Measurements from ENCODE around the gene HAPLN3.
A peak's percentile ranks its signal among the peaks of the same experiment; 100 is the strongest.
"Not testable (repeated sequence)": the region's sequence is repeated elsewhere in the genome, so short reads cannot be mapped to it uniquely, and the experiment has no call there.

HAPLN3 gene

GRCh38 chr15:88925648-88926047, 30.3 kb upstream of the HAPLN3 start:
- not testable (repeated sequence) for H3K9ac ChIP-seq (ENCODE audit: low read depth, low read length); H3K4me3 ChIP-seq (ENCODE audit: low read length); H3K36me3 ChIP-seq (ENCODE audit: insufficient read depth, low read length); H3K4me1 ChIP-seq (ENCODE audit: control insufficient read depth, insufficient read depth, low read length); H3K9me3 ChIP-seq (replicated peaks; ENCODE audit: low read length); H3K4me2 ChIP-seq (ENCODE audit: low read length); H3K27me3 ChIP-seq (ENCODE audit: control insufficient read depth, insufficient read depth, low read length)

GRCh38 chr15:88920892-88921435, 25.6 kb upstream of the HAPLN3 start:
- not testable (repeated sequence) for H3K4me3 ChIP-seq (ENCODE audit: low read length); H3K36me3 ChIP-seq (ENCODE audit: insufficient read depth, low read length); H3K9me3 ChIP-seq (replicated peaks; ENCODE audit: low read length); H3K27me3 ChIP-seq (ENCODE audit: control insufficient read depth, insufficient read depth, low read length)
- Histone ChIP-seq H3K4me2 (ENCODE audit: low read length) (peak overlapping the region; percentile 34), H3K4me1 (ENCODE audit: control insufficient read depth, insufficient read depth, low read length) (peaks cover 37% of the 10 kb centered on the region), H3K9ac (ENCODE audit: low read depth, low read length) (peak overlapping the region; percentile 41)

- Histone ChIP-seq H3K9me3 (replicated peaks; ENCODE audit: low read length) (no peaks in the 10 kb centered on the region), H3K4me1 (ENCODE audit: control insufficient read depth, insufficient read depth, low read length) (peaks cover 37% of the 10 kb centered on the region), H3K4me3 (ENCODE audit: low read length) (no peak overlapping the region), H3K36me3 (ENCODE audit: insufficient read depth, low read length) (no peaks in the 10 kb centered on the region), H3K9ac (ENCODE audit: low read depth, low read length) (peak overlapping the region; percentile 41), H3K27me3 (ENCODE audit: control insufficient read depth, insufficient read depth, low read length) (no peaks in the 10 kb centered on the region), H3K4me2 (ENCODE audit: low read length) (peak overlapping the region; percentile 0)
These were observed 25.0 kb upstream of the HAPLN3 start for GRCh38 chr15:88920186-88920891.

GRCh38 chr15:88918738-88919137, 23.4 kb upstream of the HAPLN3 start:
- H3K4me1 ChIP-seq (ENCODE audit: control insufficient read depth, insufficient read depth, low read length): peaks cover 39% of the 10 kb centered on the region
- no peaks in the 10 kb centered on the region for H3K9me3 ChIP-seq (replicated peaks; ENCODE audit: low read length)
- H3K27me3 ChIP-seq (ENCODE audit: control insufficient read depth, insufficient read depth, low read length): no peaks in the 10 kb centered on the region
- no peaks in the 10 kb centered on the region for H3K36me3 ChIP-seq (ENCODE audit: insufficient read depth, low read length)
- peak overlapping the region; percentile 47 for H3K4me2 ChIP-seq (ENCODE audit: low read length)
- peak overlapping the region; percentile 39 for H3K9ac ChIP-seq (ENCODE audit: low read depth, low read length)
- no peak overlapping the region for H3K4me3 ChIP-seq (ENCODE audit: low read length)

- H3K27me3 ChIP-seq (ENCODE audit: control insufficient read depth, insufficient read depth, low read length): no peaks in the 10 kb centered on the region
- no peak overlapping the region for H3K4me2 ChIP-seq (ENCODE audit: low read length)
- no peaks in the 10 kb centered on the region for H3K36me3 ChIP-seq (ENCODE audit: insufficient read depth, low read length)
- H3K9me3 ChIP-seq (replicated peaks; ENCODE audit: low read length): no peaks in the 10 kb centered on the region
- H3K4me1 ChIP-seq (ENCODE audit: control insufficient read depth, insufficient read depth, low read length): peaks cover 43% of the 10 kb centered on the region
- no peak overlapping the region for H3K9ac ChIP-seq (ENCODE audit: low read depth, low read length)
- no peak overlapping the region for H3K4me3 ChIP-seq (ENCODE audit: low read length)
These were observed 22.4 kb upstream of the HAPLN3 start for GRCh38 chr15:88917760-88918159.

DNA sequence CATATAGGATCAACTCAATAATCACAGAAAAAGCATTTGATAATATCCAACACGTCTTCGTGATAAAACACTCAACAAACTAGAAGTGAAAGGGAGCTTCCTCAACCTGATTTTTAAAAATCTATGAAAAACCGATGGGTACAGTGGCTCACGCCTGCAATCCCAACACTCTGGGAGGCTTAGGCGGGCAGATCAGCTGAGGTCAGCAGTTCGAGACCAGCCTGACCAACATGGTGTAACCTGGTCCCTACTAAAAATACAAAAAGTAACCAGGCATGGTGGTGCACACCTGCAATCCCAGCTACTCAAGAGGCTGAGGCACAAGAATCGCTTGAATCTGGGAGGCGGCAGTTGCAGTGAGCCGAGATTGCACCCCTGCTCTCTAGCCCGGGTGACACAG, 20.0 kb upstream of the HAPLN3 start:
- H3K27me3 ChIP-seq (ENCODE audit: control insufficient read depth, insufficient read depth, low read length): no peaks in the 10 kb centered on the region
- no peak overlapping the region for H3K4me3 ChIP-seq (ENCODE audit: low read length)
- no peak overlapping the region for H3K4me2 ChIP-seq (ENCODE audit: low read length)
- H3K4me1 ChIP-seq (ENCODE audit: control insufficient read depth, insufficient read depth, low read length): peaks cover 48% of the 10 kb centered on the region
- H3K36me3 ChIP-seq (ENCODE audit: insufficient read depth, low read length): peaks cover under 1% of the 10 kb centered on the region
- no peaks in the 10 kb centered on the region for H3K9me3 ChIP-seq (replicated peaks; ENCODE audit: low read length)
- no peak overlapping the region for H3K9ac ChIP-seq (ENCODE audit: low read depth, low read length)

DNA sequence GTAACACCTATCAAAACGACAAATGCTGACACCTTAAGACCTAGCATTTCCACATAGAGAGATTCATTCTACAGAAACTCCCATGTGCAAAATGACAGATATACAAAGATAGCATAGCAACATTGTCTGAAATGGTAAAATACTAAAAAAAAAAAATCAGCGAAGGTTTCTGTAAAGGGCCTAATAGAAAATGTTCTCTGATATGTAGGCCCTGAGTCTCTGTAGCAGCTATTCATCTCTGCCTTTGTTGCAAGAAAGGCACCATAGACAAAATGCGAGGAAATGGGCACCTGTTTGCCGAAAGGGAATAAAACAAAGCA, 18.5 kb upstream of the HAPLN3 start:
- H3K4me3 ChIP-seq (ENCODE audit: low read length): peak overlapping the region; percentile 85
- no peaks in the 10 kb centered on the region for H3K27me3 ChIP-seq (ENCODE audit: control insufficient read depth, insufficient read depth, low read length)
- no peaks in the 10 kb centered on the region for H3K9me3 ChIP-seq (replicated peaks; ENCODE audit: low read length)
- peak overlapping the region; percentile 96 for H3K9ac ChIP-seq (ENCODE audit: low read depth, low read length)
- H3K4me1 ChIP-seq (ENCODE audit: control insufficient read depth, insufficient read depth, low read length): peaks cover 40% of the 10 kb centered on the region
- H3K4me2 ChIP-seq (ENCODE audit: low read length): peak overlapping the region; percentile 93
- H3K36me3 ChIP-seq (ENCODE audit: insufficient read depth, low read length): peaks cover 15% of the 10 kb centered on the region

GRCh38 chr15:88913017-88913849, 17.9 kb upstream of the HAPLN3 start, which contains the start of gene MFGE8:
MFGE8 (minus strand) TSS chr15:88913379; CDS start chr15:88913319, 60 bp downstream.
- Histone ChIP-seq H3K4me1 (ENCODE audit: control insufficient read depth, insufficient read depth, low read length) (peaks cover 36% of the 10 kb centered on the region), H3K27me3 (ENCODE audit: control insufficient read depth, insufficient read depth, low read length) (no peaks in the 10 kb centered on the region), H3K4me3 (ENCODE audit: low read length) (peak within 1 kb of the TSS; percentile 85), H3K36me3 (ENCODE audit: insufficient read depth, low read length) (peaks cover 19% of the 10 kb centered on the region), H3K9ac (ENCODE audit: low read depth, low read length) (peak within 1 kb of the TSS; percentile 96), H3K9me3 (replicated peaks; ENCODE audit: low read length) (no peaks in the 10 kb centered on the region), H3K4me2 (ENCODE audit: low read length) (peak within 1 kb of the TSS; percentile 93)

DNA sequence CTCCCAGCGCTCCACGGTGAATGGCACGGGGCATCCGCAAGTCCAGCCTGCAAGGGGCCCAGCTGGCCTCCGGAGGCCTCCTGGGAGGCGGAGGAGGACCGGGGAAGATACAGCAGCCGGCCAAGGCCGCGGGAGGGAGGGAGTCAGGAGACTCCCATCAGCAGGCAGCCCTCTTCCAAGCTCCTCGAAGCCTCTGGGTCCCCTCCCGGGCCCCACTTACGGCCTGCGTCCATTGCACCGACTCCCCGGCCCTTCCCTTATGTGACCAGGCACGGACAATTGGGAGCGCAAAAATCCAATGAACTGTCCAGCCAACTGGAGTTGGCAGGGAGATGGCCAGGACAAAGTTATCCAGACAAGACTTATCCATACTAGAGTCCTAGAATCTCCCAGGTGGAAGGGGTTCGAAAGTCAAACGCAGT, 17.2 kb upstream of the HAPLN3 start:
- peaks cover 29% of the 10 kb centered on the region for H3K4me1 ChIP-seq (ENCODE audit: control insufficient read depth, insufficient read depth, low read length)
- peak overlapping the region; percentile 85 for H3K4me3 ChIP-seq (ENCODE audit: low read length)
- H3K36me3 ChIP-seq (ENCODE audit: insufficient read depth, low read length): peaks cover 25% of the 10 kb centered on the region

GRCh38 chr15:88911766-88912118, 16.4 kb upstream of the HAPLN3 start:
- Histone ChIP-seq H3K27me3 (ENCODE audit: control insufficient read depth, insufficient read depth, low read length) (no peaks in the 10 kb centered on the region), H3K4me2 (ENCODE audit: low read length) (peak overlapping the region; percentile 93), H3K9me3 (replicated peaks; ENCODE audit: low read length) (no peaks in the 10 kb centered on the region), H3K4me3 (ENCODE audit: low read length) (peak overlapping the region; percentile 85), H3K36me3 (ENCODE audit: insufficient read depth, low read length) (peaks cover 32% of the 10 kb centered on the region), H3K4me1 (ENCODE audit: control insufficient read depth, insufficient read depth, low read length) (peaks cover 28% of the 10 kb centered on the region), H3K9ac (ENCODE audit: low read depth, low read length) (peak overlapping the region; percentile 96)

More for the DNA sequence above, 17.2 kb upstream of the HAPLN3 start:
- Histone ChIP-seq H3K9me3 (replicated peaks; ENCODE audit: low read length) (no peaks in the 10 kb centered on the region), H3K9ac (ENCODE audit: low read depth, low read length) (peak overlapping the region; percentile 96), H3K27me3 (ENCODE audit: control insufficient read depth, insufficient read depth, low read length) (no peaks in the 10 kb centered on the region), H3K4me2 (ENCODE audit: low read length) (peak overlapping the region; percentile 93)

- no peaks in the 10 kb centered on the region for H3K9me3 ChIP-seq (replicated peaks; ENCODE audit: low read length)
- no peak overlapping the region for H3K4me3 ChIP-seq (ENCODE audit: low read length)
- H3K9ac ChIP-seq (ENCODE audit: low read depth, low read length): no peak overlapping the region
- no peaks in the 10 kb centered on the region for H3K27me3 ChIP-seq (ENCODE audit: control insufficient read depth, insufficient read depth, low read length)
- peaks cover 46% of the 10 kb centered on the region for H3K36me3 ChIP-seq (ENCODE audit: insufficient read depth, low read length)
- H3K4me2 ChIP-seq (ENCODE audit: low read length): peak overlapping the region; percentile 40
- peaks cover 32% of the 10 kb centered on the region for H3K4me1 ChIP-seq (ENCODE audit: control insufficient read depth, insufficient read depth, low read length)
These were observed 14.8 kb upstream of the HAPLN3 start for GRCh38 chr15:88909956-88910831.
